NCI-H1048 (cell line): Measurements from ENCODE around the gene FUT1.
A peak's percentile ranks its signal among the peaks of the same experiment; 100 is the strongest.

Source experiments
- DNase-seq: peaks from one replicate; lab custom pipeline; 2025; lab: John Stamatoyannopoulos, UW

FUT1 gene

GRCh38 chr19:48741129-48741999, 11.1 kb downstream of the FUT1 start:
- DNase-seq, result no peak

- DNase-seq, result no peak
Observed at GRCh38 chr19:48740164-48740972, 12.1 kb downstream of the FUT1 start, which contains the start of gene RASIP1. Gene RASIP1 (minus strand): TSS chr19:48740610. CDS start chr19:48740282, 328 bp downstream.

- no peak for DNase-seq
Observed at GRCh38 chr19:48739404-48740163, 12.9 kb downstream of the FUT1 start.

DNA sequence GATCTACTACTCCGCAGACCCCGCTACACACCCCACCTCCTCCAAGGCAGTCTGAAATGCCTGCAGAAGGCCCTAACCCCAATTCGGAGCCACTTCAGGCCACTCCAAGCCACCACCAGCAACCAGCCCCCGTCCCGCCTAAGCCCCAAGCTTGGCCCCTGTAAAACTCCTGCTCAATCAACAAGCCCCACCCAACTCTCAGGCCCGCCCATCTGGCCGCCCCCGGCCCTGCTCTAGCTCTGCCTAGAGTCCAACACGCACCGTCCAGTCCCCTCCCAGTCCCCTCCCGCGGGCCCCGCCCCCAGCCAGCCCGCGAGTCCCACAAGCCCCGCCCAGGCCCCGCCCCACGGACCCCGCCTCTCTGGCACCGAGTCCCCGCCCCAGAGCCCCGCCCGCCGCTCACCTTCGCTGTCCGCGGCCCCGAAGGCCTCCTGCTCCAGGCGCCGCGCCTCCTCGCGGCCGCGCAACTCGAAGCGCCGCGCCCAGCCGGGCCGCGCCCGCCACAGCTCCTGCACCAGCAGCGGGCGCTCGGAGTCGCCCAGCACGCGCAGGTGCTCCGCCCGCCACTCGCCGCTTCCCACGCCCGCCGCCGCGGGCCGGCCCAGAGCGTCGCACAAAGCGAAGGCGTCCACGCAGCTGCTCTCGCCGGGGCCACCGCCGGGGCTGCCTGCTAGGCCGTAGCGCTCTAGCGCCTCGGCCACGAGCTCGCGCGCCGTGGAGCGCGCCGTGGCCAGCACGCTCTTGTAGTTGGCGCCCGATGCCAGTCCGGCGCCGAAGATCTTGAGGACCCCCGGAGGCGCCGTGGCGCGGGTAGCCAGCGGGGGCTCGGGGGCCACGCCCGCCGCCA, 13.7 kb downstream of the FUT1 start:
- peak; percentile 87 for DNase-seq

DNA sequence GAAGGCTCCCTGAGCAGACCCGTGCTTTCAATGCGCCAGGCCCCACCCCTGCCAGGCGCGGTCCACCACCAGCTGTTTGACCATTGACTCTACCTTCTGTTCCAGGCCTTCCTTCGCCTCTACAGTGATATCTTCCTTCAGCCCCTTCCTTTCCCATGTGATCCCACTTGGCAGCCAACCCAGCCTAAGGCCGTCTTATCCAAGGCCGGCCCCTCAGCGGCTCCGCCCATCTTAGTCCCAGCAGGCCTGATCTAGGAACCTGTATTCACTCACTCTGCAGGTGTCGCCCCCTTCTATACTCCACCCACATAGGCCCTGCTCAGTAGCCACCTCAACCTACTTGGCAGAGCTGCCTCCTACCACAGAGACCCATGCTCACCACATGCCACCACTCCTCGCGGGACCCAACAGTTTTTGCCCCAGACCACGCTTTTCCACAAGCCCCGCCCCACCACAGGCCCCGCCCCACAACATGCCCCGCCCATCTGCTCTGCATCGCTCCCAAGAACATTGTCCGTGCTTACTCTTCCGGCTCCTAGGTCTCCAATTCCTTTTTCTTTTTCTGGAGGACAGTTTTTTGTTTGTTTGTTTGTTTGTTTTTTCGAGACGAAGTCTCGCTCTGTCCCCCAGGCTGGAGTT, 15.0 kb downstream of the FUT1 start:
- no peak for DNase-seq

DNA sequence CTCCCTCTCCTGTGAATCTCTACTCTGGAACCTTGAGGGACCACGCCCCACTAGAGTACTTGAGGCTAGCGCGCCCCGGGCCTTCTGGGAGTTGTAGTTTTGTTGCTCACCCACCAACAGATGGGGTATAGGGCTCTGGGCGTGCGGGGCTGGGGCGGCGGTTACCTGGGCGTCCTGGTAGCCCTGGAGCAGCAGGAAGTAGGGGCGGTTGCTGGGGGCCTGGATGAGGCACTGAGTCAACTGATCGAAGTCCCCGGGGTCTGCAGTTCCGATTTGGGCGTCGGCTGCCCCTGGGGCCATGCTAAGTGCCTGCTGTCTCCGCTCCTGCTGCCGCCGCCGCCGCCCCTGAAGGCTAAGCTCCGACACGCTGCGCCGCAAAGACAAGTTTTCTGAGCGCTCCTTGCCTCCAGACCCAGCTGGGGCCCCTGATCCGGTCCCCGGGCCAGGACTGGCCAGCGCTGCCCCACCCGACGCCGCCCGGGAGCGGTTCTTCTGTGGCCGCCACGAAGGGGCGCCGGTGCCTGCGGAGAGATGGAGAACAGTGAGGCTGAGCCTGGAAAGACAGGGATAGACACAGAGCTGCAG, 17.3 kb downstream of the FUT1 start:
- DNase-seq, result no peak

GRCh38 chr19:48734625-48735024, 17.8 kb downstream of the FUT1 start:
- DNase-seq, result no peak

DNA sequence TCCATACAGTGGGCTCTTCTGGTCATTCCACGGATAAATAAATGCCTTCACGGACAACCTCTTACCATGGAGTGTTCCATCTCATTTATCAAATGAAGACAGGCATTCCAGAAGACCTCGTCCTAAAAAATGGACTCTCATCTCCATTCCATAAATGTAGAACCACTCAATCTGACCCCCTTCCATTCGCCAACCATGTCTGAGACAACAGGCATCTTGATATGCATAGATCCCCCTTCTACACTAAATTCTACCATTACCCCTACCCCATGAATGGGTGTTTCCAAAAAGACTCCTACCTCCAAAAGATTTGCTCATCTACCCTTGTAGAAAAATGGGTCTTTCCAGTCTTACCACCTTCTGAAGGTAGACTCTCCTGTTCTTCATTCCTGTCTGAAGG, 21.0 kb downstream of the FUT1 start:
- DNase-seq, result no peak

DNA sequence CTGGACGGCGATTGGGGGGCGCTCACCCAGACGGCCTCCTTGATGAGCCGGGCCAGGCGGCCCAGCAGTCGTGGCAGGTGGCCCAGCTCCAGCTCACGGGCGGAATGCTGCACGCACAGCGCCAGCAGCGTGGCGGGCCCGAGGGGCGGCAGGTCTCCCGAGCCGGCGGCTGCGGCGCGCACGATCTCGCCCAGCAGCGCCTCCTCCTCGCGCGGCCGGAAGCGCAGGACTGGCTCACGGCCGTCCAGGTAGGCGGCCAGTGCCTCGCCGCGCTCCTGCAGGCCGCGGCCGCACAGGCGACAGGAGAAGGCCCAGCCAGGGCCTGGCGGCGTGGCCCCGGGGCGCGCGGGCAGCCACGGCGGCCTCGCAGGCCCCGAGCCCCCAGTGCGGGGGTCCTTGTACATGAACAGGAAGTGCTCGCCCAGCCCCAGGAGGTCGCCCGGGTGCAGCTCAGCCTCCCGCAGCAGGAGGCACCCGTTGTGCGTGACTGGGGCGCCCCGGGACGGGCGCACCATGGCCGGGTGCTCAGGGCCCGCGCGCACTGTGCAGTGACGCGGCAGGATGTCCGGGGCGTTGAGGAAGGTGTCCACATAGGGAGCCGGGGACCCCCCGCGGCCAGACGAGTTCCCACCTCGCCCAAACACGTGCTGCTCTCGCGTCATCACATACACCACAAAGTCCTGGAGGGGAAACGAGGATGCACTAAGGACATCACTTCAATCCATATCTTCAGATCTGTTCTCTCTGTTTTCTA, 23.4 kb downstream of the FUT1 start:
- DNase-seq, result no peak

DNA sequence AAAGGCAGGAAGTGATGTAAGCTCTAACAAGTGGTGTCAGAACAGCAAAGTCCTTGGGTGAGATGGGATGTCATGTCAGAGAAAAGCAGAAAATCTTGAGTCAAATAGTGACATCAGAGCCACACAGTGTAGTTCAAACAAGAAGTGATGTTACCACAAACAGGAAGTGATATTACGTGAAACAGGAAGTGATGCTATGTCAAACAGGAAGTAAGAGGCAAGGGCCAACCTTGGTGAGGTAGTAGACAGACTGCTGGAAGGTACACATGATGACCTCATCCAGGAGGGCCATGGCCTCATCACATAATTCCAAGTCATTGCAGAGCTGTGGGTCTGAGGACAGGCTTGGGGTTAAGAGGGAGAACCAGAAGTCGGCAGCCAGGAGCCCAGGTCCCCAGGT, 25.9 kb downstream of the FUT1 start:
- no peak for DNase-seq

- no peak for DNase-seq
Observed at GRCh38 chr19:48724796-48725753, 27.4 kb downstream of the FUT1 start.

- DNase-seq, result no peak
Observed at GRCh38 chr19:48722196-48722708, 30.2 kb downstream of the FUT1 start.

DNA sequence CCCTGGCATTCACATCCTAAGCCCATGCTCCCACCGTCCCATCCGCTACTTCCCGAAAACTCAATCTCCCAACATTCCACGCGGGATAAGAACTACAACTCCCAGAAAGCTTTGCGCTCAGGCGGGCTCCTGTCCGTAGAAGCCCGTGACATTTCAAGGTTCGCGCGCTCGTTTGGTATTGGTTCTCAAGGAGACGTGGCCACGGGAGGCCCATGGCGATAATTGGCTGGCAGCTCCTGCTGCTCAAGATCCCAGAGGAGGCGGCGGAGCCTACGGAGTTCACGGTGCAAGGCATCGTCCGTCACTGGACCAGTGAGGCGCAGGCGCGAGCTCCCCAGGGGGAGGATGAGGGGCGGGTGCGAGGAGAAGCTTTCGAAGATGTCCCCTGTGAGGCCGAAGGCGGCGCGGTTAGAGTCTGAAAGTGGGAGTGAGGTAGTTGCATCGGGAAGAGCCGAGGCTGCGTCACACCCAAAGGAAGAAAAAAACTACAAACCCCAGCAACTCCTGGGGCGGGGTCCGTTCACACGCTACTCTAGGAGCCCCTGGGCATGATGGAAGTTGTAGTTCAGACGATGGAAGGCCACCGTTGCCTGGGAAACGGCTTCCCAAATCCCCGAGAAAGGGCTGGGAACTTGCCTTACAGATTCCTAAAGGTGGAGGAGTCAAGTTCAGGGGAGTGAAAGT, 31.7 kb downstream of the FUT1 start:
- peak; percentile 78 for DNase-seq

DNA sequence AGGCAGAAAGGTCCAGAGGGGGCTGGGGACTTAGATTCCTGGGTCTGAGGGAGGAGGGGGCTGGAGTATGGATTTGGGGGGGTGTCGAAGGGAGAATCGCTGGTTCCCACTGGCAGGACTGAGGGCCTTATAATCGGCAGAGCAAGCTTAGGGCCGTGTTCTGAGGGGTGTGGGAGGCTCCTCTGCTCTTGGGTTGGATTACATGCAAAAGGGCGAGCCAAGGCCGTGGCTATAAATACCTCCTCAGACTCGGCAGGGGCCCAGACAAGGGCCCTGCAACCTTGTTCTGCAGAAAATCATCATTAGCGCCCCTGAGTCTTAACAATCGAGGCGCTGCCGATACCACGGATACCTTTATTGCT, 32.2 kb downstream of the FUT1 start:
- no peak for DNase-seq

DNA sequence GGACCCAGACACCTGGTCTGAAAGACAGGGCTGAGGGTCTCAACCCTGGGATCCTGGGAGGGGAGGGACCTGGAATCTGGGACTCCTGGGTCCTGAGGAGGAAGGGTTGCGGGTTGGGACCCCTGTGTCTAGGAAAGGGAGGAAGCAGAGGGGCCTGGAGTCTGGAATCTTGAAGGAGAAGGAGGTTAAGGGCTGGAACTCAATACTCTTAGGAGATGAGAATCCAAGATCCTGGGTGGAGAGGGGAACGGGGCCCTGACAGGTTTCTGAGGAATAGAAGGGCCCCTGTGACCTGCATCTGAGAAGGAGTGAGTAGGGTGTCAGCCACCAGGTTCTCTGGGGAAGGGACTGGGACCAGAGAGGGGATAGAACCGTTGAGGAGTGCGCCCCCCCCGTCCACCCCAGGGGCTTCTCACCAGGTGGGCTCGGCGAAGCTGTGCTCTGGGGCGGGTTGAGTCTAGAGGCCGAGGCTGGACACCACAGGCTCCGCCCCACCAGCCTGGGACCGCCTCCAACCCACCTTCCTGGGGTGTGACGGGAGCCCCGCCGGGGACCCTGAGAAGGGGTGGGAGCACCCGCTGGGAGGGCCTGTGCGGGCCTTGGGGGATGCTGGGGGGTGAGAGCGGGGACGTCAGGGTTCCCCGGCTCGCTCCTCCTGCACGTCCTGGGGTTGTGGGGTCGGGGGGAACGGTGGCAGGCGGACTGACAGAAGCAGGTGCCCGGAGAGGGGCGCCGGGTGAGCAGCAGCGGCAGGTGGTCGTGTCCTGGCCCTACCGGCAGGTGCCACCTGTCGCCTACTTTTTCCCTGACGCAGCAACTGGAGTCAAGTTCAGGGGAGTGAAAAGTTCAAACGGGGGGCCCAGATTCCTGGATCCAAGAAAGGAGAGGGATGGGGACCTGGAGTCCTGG, 32.9 kb downstream of the FUT1 start, which contains the start of gene MAMSTR:
TSS of gene MAMSTR (minus strand) at position 463 of the 909 bp plus-strand sequence. CDS start 694 bp downstream, outside the sequence.
- no peak for DNase-seq

- no peak for DNase-seq
Observed at GRCh38 chr19:48718711-48719231, 33.7 kb downstream of the FUT1 start.
